Stimulated activated CD8-positive, alpha-beta memory T cell treated with anti-CD3 and anti-CD28 coated beads, Interleukin-2, amount 100 ng/mL, for 48 hours (primary cell): ENCODE results near the gene DBNDD1.
"Not testable (repeated sequence)": the region's sequence is repeated elsewhere in the genome, so short reads cannot be mapped to it uniquely, and the experiment has no call there.

Experiments used
- DNase-seq, 2 donors: peaks; one replicate each; pipeline ENCODE4 v3.0.0-alpha.2; 2020; ENCODE audit warnings: low read depth in 2 of 2

Gene DBNDD1

DNA sequence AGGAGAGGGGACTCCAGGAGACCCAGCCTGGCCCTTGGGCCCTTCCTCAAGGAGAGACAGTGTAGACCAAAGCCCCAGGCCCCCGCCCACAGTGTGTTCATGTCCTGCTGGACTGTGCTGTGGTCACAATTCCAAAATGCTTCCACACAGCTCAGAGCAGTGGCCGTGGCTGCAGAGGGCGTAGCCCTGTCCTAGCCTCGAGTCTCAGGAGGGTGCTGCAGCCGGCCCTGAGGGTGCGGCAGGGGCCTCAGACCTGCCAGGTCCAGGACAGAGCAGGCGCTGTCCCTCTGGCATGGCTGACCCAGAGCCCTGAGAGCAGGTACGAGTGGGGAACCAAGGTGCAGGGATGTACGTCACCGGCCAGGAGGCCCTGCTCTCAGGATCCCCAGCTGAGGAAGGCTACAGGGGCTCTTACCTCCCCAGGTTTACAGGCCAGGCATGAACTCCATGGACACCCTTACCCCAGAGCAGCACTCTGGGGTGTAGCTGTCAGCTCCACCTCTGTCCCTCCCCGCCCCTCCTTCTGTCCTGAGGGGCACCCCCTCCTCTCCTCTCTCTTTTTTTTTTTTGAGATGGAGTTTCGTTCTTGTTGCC is 7.3 kb downstream of the DBNDD1 start:
- DNase-seq, result no peak

- no peak for DNase-seq
Measured at GRCh38 chr16:90011508-90011819, 7.8 kb downstream of the DBNDD1 start.

GRCh38 chr16:90010676-90011507 is 8.4 kb downstream of the DBNDD1 start:
- DNase-seq, result no peak

DNA sequence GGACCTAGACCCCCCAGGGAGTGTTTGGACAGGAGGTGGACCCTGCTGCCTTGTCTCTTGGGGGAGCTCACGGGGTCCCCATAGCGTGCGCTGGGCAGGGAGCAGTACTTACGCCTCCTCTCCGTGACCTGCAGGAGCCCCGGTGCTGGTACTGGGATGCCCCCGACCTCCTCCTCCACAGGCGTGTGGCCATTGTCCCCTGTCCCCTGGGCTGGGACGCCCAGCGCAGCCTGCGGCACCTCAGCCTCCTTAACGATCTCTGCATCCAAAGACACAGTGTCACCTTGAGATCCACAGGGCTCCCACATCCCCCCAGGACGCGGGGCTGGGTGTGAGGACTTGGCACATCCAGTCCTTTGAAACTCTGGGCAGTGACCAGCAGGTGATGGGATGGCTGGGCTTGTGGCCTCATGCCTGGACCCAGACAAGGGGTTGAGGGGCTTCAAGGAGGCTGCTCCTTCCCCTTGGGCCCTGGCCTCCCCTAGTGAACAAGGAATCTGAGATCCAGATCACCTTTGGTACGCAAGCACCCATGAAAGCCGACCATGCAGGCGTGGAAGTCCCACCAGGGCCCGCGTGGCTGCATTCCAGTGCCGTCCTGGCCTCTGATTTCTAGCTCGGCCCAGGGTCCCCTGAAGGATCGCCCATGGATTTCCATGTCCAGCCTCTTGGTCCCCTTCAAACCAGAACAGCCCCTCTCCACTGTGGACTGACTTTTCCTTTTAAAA is 9.9 kb downstream of the DBNDD1 start:
- DNase-seq, result no peak

DNA sequence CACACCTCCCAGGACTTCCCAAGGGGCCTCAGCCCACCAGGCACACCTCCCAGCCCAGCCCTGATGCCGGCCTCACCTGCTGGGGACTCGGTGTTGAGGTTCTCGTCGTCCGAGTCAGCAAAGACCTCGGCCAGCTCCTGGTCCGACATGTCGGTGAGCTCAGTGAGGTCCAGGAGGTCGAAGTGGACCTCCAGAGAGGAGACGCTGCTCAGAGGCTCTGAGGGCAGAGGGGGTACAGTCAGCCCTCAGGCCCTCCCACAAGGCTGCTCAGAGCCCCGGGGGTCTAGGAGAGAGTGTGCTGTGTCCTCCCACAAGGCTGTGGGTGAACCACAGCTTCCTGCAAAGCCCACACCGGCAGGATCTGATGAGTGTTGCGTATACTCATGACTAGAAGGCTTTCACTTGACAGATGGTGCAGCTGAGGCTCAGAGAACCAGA is 10.5 kb downstream of the DBNDD1 start:
- DNase-seq, result peak; percentile 48 to 54

DNA sequence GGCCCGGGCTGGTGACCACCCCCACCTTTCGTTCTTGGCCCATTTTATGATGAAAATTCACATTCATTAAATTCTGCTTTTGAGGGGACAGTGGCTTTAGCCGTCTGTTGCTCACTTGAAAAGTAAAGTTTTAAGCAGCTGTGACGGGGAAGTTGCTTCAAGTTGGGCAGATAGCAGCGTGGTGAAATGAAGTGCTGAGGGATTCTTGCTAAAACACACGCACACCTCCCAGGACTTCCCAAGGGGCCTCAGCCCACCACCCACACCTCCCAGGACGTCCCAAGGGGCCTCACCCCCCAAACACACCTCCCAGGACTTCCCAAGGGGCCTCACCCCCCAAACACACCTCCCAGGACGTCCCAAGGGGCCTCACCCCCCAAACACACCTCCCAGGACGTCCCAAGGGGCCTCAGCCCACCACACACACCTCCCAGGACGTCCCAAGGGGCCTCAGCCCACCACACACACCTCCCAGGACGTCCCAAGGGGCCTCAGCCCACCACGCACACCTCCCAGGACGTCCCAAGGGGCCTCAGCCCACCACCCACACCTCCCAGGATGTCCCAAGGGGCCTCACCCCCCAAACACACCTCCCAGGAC is 11.5 kb downstream of the DBNDD1 start:
- not testable (repeated sequence) for DNase-seq

GRCh38 chr16:90007015-90007414 is 12.2 kb downstream of the DBNDD1 start:
- DNase-seq, result no peak

- no peak for DNase-seq
Measured at GRCh38 chr16:90005956-90006663, 13.1 kb downstream of the DBNDD1 start.

DNA sequence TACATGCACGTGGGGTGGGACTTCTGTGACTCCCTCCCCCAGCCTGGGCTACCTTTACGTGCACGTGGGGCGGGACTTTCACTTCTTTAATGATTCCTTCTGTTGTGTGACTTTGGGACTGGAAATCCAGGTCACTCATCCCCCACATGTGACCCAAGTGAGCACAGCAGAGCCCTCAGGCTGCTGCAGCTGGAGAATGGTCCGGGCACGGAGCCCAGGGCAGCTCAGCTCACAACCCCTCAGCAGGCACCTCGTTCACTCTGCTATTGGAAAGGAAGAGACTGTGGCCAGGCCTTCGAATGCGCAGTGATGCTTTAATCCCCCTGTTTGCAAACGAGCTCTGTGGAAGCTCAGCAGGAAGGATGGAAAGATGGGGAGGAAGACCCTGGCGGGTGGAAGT is 14.7 kb downstream of the DBNDD1 start:
- no peak for DNase-seq

DNA sequence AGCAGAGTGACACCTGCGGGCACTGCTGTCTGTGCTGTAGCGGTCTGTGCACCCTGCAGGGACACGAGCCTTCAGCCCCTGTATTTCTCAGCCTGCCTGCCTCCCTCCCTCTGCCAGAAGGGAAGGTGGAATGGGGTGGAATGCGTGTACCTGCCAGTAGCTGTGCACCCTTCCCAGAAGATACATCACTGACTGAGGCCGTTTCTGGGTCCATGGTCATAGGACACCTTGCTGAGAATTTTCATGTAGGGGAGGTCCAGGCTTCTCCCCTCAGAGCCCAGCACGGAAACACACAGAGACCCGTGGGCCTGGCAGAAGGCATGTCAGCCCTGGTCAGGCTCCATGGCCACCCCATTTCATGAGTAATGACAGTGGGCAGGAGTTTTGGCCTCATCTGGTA is 16.5 kb downstream of the DBNDD1 start:
- DNase-seq, result no peak

- DNase-seq, result no peak
Measured at GRCh38 chr16:90001761-90002503, 17.3 kb downstream of the DBNDD1 start.

- no peak for DNase-seq
Measured at GRCh38 chr16:90000733-90001427, 18.4 kb downstream of the DBNDD1 start.

DNA sequence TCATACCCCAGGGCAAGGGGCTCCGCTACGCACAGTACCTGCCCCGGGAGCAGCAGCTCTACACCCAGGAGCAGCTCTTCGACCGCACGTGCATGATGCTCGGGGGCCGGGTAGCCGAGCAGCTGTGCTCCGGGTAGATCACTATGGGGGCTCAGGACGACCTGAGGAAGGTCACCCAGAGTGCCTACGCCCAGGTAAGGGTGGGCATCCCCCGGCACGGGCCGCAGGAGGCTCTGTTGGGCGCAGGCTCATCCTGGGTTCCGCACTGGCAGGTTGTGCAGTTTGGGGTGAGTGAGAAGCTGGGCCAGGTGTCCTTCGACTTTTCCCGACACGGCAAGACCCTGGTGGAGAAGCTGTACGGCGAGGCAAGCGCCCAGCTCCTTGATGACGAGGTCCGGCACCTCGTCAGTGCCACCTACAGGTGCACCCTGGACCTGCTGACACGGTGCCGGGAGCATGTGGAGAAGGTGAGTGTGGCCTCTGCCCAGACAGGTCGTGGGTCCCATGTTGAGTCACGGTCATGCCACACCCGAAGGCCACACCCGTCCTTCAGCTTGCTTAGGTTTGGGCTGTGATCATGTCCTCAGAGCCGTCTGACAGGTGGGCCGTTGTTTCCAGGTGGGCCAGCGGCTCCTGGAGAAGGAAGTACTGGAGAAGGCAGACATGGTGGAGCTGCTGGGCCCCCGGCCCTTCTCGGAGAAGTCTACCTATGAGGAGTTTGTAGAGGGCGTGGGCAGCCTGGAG is 19.3 kb downstream of the DBNDD1 start:
- DNase-seq, result no peak

- no peak for DNase-seq
Measured at GRCh38 chr16:89996178-89996489, 23.1 kb downstream of the DBNDD1 start.

- peak; percentile 15 to 40 for DNase-seq
Measured at GRCh38 chr16:89995475-89996177, 23.6 kb downstream of the DBNDD1 start.

DNA sequence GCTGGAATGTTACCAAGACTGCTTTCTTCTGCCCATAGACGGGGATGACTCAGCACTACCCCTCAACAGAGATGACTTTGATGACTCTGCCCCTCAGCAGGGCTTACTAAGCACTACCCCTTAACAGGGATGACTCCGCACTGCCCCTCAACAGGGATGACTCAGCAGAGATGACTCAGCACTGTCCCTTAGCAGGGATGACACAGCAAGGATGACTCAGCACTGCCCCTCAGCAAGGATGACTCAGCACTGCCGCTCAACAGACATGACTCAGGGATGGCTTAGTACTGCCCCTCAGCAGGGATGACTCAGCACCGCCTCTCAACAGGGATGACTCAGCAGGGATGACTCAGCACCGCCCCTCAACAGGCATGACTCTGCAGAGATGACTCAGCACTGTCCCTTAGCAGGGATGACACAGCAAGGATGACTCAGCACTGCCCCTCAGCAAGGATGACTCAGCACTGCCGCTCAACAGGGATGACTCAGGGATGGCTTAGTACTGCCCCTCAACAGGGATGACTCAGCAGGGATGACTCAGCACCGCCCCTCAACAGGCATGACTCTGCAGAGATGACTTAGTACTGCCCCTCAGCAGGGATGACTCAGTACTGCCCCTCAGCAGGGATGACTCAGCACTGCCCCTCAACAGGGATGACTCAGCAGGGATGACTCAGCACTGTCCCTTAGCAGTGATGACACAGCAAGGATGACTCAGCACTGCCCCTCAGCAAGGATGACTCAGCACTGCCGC is 24.4 kb downstream of the DBNDD1 start:
- DNase-seq, result peak; percentile 14 to 26

- DNase-seq, result no peak
Measured at GRCh38 chr16:89994389-89994720, 24.9 kb downstream of the DBNDD1 start.

DNA sequence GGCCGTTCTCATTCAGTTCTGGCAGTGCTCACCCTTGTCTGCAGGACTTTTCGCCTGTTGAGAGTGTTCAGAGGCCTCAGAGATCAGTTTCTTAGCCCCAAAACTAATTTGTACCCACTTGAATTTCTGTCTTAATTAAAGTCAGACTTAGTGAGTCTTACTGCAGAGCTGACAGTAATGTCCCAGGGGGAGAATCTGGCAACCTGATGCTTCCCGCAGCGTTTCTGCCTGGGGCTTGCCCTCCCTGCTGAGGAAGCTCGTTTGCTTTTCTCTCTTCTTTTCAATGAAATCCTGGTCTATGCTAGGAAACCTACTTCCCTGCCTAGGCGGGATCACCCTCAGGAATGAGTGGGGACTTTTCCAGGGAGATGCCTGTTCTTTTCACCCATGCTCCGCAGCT is 25.3 kb downstream of the DBNDD1 start:
- no peak for DNase-seq

DNA sequence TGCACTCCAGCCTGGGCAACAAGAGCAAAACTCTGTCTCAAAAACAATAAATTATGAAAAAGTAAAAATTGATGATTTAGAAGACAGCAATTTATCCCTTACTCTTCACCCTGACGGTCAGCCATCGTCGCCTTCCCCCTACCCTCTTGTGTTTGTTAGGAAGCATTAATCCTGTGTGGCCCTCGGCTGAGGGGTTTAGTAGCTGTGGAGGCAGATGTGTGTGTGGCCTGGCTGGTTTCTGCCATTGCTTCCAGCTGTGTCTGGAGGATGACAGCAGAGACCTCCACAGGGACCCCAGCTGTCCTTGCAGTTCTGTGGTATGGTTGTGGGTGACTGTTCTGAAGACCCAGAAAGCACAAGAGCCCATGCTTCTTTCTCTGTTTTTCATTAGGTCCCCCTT is 25.9 kb downstream of the DBNDD1 start:
- DNase-seq, result no peak
